GM19397 (cell line): ENCODE results near the gene AKR1D1.

Experiments used
- ATAC-seq: cut with Tn5 transposase; IDR thresholded peaks from one replicate; pipeline ENCODE4 v1.9.1; 2021; ENCODE audit warnings: mild to moderate bottlenecking, moderate library complexity; ENCODE audit not compliant: unreplicated experiment

The AKR1D1 gene

DNA sequence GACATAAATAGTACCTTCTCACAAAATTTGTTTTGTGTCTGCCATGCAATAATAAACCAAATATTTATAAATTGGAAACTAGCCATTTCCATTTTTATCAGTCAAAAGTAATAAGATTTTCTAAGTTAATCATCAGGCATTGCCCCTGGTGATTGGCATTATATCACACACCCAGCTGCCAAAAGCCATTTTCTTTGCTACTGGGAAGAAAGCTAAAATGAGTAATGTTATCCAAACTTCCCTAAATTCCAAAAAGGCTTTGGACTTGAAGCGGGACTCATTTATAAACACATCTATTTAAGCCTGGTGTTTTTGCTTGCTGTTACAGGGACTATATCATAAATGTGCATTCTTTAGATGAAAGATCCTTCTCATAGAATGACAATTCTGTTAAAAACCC is 86.0 kb downstream of the AKR1D1 start:
- no peak for ATAC-seq

GRCh38 chr7:138163800-138164199 is 87.5 kb downstream of the AKR1D1 start:
- ATAC-seq: no peak

DNA sequence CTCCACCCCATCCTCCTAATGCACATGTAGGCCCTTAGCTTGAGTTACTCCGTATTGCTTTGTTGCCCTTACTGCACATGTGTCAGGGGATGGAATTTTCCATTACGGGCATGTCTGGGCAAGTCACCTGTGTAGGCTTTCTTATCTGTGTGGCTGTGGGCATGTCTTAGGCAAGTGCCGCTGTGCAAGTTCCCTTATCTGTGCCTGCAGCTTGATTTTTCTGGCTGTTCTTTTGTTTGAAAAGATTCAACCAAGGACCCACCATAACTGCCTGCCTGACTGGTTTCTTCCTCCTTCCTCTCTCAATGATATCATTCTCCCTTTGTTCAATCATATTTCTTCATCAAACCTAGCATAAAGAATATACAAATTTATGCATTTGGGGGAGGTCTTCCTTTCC is 88.5 kb downstream of the AKR1D1 start:
- no peak for ATAC-seq

DNA sequence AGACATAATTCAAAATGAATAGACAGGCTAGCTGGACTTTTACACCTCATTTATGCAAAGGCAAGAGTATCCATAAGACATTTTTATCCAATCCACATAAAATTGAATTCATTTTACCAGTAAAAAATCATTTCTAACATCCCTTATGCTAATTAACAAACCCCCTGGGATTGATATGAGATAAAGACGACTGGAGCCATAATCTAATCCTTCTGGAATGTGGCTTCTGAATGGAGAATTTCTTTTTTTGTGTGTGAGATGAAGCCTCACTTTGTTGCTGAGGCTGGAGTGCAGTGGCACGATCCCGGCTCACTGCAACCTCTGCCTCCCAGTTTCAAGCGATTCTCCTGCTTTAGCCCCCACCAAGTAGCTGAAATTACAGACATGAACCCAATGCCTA is 90.4 kb downstream of the AKR1D1 start:
- no peak for ATAC-seq

DNA sequence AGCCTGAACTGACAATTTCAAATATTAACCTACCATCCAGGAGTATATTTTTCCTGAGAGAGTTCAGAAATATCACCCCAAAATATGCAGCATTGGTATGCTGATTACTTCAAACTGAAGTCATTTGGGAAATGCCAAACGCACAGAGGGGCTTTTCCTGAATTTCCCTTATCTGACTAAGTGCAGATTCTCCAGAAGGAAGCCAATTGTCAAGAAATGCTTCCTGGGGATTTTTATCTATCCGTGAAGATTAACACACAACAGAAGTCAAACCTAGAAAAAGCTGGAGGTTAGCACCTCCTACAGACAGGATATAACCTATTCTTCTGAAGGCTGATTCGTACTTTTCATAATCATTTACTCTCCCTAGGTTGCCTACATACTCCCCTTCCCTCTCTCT is 91.0 kb downstream of the AKR1D1 start:
- ATAC-seq: no peak

- ATAC-seq: no peak
These were observed 91.6 kb downstream of the AKR1D1 start for GRCh38 chr7:138167869-138168296.
